Hematopoietic multipotent progenitor cell treated with erythropoietin and hydrocortisone succinate and interleukin-3 and kit ligand, for 17 days (in vitro differentiated cells): ENCODE results near the gene SLC6A2.
"Not testable (repeated sequence)": the region's sequence is repeated elsewhere in the genome, so short reads cannot be mapped to it uniquely, and the experiment has no call there.

ENCODE experiments used
- DNase-seq: peaks from one replicate; pipeline ENCODE4 v3.0.0-alpha.2; 2015; ENCODE audit warnings: low spot score

The SLC6A2 gene

DNA sequence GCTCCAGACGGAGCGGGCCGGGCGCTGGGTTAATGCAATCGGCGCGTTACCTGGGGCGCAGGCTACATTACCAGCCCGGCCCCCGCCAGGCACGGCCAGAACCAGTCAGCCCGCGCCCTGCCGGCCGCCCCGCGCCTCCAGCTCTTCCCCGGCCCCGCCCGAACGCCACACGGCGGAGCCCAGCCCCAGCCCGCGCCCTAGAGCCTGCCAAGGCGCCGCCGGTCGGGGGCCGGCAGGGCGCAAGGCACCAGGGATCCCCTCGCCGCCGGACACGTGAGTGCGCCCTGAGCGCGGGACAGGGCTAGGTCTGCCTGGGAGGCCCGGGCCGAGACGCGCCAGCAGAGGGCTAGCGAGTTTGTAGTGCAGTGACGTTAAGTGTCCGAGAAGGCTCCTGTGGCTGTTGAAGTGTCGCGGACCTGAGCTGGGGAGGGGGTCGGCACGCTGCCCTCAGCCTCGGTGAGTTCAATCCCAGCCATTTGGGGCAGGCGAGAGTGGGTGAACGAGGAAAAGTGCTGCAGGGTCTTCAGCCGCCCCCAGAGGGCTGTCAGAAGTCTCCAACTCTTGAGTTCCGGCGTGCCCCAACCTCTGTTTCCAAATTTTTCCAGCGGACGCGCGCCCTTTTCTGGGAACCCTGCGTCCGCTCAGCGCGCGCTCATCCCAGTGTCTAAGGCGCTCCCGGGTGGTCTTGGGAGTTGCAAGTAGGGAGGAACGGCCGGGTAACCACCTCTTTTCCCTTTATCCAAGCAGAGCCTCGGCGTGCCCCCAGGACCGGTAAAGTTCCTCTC, at the start of gene SLC6A2:
Gene SLC6A2 (plus strand): TSS at position 92 of the 785 bp plus-strand sequence. CDS start 707 bp downstream, outside the sequence.
- DNase-seq: no peak

- DNase-seq: no peak
Observed at GRCh38 chr16:55613613-55614335, 42.0 kb upstream of the SLC6A2 start.

DNA sequence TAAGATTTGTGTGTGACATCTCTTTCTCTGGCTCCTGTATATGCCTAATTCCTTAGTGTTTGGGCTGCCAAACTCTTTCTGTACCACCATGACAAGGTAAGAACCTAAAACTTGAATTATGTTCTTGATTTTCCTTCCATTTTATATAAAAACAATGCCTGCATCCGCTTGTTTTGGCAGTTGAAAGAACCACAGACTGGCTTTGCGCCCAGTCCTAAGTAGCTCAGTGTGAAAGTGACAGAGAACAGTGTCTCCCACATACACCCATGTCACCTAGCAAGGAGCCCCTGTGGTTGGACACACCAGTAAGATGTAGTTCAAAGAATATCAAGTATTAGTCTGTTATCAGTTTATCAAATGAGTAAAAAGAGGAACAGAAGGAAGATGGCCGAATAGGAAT, 40.7 kb upstream of the SLC6A2 start:
- DNase-seq: no peak

GRCh38 chr16:55615670-55616069, 40.1 kb upstream of the SLC6A2 start:
- DNase-seq: not testable (repeated sequence)

DNA sequence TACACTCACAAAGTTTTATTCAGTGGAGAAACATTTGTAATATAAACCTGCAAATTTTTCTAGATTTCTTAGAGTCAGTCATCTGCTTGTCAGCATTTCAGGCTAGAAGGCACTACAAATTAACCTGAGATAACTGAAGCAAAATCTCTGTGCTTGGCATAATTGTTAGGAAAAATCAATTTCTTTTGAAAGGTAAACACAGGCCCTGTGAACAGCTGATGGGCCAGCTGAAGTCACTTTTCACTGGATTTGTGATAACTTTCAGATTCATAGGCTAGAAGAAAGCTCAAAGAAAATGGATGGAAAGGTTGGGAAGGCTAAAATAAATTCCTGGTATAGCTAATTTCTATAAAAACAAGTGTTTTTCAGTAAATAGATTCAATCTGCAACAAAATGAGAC, 34.0 kb upstream of the SLC6A2 start:
- no peak for DNase-seq

- DNase-seq: no peak
Observed at GRCh38 chr16:55622272-55622671, 33.5 kb upstream of the SLC6A2 start.

GRCh38 chr16:55622930-55623561, 32.7 kb upstream of the SLC6A2 start:
- DNase-seq: no peak

DNA sequence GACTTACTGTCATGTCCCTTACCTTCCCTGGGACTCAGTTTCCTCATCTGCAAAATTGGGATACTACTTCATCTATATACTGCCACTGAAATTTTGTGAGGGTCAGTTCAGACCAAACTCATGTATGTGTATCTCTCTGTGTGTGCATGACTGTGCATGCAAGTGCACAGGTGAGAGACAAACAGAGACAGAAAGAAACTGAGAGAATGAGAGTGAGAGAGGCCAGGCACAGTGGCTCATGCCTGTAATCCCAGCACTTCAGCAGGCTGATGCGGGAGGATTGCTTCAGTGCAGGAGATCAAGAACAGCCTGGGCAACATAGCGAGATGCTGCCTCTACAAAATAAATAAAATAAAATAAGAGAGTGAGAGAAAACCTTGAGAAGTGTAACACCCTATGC, 32.1 kb upstream of the SLC6A2 start:
- DNase-seq: no peak

- no peak for DNase-seq
Observed at GRCh38 chr16:55624696-55625095, 31.1 kb upstream of the SLC6A2 start.

DNA sequence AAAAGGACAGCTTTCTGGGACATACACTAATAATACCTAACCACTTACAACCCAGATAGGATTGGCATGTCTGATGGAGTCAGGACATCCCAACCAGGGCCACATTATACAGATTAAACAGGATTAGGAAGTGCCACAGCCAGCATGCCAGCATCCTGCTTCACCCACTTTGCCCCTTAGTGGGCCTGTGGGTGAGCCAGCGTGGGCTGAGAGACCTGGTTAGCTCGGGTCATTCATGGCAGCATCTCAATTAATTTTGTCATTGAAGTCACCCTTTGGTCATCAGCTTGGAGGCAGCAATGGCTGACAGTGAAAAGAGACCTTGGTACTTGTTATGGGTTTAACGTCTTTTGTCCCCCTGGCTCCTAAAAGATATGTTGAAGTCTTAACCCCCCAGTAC, 29.9 kb upstream of the SLC6A2 start:
- DNase-seq: no peak

GRCh38 chr16:55628306-55628968, 27.4 kb upstream of the SLC6A2 start:
- DNase-seq: no peak

DNA sequence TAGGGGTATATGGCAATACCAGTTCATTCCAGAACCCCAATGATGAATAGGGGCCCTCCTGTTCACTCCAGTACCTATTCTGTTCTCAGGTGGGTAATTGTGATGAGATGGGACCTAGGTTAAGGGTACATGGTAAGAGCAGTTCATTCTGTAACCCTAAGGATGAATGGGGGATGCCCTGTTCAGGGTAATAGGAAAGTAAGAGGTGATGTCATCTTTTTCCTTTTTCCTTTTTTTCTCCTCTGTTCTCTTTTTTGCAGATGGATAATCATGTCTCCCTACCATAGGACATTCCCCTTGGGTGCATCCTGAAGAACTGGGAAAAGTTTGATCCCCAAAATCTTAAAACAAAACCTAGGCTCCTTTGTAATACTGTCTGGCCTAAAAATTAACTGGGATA, 25.0 kb upstream of the SLC6A2 start:
- no peak for DNase-seq

GRCh38 chr16:55632259-55632658, 23.5 kb upstream of the SLC6A2 start:
- DNase-seq: no peak

DNA sequence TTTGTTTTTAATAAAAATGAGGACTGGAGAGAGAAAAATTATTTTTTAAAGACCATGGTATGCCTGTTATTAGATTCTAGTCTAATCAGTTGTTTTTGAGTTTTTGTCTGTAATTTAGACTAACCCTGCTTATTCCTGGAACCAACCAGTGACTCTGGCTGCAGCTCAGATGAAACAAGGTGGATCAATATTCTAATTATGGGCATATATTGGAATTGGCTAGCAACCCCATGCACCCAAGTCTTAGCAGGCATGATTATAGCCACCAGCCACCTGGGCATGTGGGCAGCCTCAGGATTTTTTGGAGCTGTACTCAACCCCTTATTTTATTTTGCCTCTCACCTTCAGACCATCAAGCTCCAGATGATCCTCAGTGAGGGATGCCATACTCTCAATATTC, 21.6 kb upstream of the SLC6A2 start:
- DNase-seq: no peak

GRCh38 chr16:55638256-55638655, 17.5 kb upstream of the SLC6A2 start:
- no peak for DNase-seq

GRCh38 chr16:55640701-55641327, 15.0 kb upstream of the SLC6A2 start:
- no peak for DNase-seq

GRCh38 chr16:55641430-55642056, 14.2 kb upstream of the SLC6A2 start:
- DNase-seq: no peak

DNA sequence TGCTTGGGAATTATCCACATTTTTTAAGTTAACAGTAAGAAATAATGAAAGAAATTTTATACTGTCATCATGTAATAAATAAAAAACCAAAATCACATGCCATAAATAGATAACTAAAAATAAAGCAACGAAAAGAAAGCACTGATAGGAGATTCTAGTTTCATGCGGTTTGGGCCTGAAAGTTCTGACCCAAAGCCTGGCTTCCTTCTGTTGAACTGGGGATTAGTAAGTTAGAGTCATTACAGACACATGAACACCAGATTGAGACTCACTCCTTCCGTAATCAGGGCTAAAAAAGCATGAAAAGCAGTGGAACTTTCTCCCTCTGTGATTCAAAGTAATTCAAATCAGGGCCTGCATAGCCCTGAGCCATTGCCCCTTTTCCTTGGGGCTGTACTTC, 13.2 kb upstream of the SLC6A2 start:
- DNase-seq: no peak

DNA sequence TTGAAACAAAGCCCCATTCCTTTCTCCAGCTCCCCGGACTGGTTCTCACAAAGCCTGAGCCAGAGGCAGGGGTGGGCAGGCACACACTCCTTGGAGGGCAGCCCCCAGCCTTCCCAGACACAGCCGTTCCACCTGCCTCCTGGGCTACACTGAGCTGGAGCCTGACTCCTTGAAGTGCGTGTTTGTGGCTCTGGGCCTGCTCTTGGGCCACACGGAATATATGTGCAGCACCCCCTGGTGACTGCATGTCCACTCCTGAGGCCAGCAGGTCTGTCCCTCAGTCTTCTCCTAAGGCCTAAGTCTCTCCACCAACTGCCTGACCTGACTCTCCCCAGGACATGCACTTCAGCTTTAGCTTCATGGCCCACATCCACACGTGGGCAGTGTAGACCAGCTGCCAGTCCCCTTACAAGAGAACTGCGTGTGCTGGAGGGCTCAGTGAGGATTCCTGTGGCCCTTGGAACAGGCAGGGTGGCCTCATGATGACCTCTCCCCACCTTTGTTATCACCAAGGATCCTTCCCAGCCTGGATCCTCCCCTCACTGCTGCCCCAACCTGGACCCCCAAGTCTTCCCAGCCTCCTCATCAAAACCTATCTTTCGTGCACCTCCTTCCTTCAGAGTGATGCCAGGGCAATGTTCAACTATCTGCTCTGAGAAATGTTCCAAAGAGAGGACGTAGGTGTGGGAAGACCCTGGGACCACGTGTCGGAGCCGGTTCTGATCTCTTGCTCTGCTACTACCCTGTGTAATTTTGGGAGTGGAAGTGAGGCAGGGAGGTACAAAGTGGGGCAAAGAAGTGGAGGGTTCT, 12.4 kb upstream of the SLC6A2 start:
- DNase-seq: no peak

DNA sequence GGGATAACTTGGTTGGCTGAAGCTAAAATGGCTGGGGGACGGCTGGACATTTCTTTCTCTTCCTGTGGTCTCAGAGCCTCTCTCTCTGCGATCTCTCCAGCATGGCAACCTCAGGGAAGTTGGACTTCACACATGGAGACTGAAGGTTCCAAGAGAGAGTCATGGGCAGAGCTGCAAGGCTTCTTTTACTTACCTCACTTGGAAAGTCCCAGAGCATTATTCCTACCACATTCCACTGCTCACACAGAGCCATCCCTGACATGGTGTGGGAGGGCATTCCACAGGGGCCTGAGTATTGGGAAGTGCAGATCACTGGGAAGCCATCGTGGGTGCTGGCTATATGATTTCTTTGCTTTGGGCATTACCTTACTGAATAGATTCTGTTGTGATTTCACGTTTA, 9.8 kb upstream of the SLC6A2 start:
- no peak for DNase-seq

DNA sequence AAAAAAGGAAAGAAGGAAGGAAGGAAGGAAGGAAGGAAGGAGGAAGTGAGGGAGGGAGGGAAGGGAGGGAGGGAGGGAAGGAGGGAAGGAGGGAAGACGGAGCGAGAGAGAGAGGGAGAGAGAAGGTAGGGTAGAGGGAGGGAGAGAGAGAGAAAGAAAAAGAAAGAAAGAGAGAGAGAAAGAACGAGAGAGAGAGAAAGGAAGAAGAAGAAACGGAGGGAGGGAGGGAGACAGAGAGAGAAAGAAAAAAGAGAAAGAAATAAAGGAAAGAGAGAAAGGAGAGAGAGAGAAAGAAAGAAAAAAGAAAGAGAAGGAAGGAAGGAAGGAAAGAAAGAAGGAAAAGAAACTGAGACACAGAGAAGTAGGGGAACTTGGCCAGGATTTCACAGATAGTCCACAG, 8.4 kb upstream of the SLC6A2 start:
- no peak for DNase-seq
